Measurements from ENCODE around the gene GPR146.

GPR146 gene

GRCh38 chr7:1090236-1090635, 45.9 kb downstream of the GPR146 start:
- FAIRE-seq = no peak
- DNase-seq (ENCODE audit: insufficient read length, low spot score) = no peak

- DNase-seq (ENCODE audit: insufficient read length, low spot score) = no peak
Measured at GRCh38 chr7:1090686-1091643, 46.6 kb downstream of the GPR146 start.

DNA sequence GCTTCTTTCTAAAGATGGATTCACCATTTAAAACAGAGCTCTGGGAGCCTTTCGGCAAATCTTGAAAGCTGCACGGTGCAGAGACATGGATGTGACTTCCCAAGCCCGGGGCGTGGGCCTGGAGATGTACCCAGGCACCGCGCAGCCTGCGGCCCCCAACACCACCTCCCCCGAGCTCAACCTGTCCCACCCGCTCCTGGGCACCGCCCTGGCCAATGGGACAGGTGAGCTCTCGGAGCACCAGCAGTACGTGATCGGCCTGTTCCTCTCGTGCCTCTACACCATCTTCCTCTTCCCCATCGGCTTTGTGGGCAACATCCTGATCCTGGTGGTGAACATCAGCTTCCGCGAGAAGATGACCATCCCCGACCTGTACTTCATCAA, 47.3 kb downstream of the GPR146 start:
- no peak for FAIRE-seq
- no peak for DNase-seq (ENCODE audit: insufficient read length, low spot score)

More at GRCh38 chr7:1090686-1091643, 46.6 kb downstream of the GPR146 start:
- no peak for FAIRE-seq

- no peak for FAIRE-seq
Measured at GRCh38 chr7:1092161-1092632, 47.9 kb downstream of the GPR146 start.

GRCh38 chr7:1092806-1093501, 48.6 kb downstream of the GPR146 start:
- no peak for FAIRE-seq
- no peak for DNase-seq (ENCODE audit: insufficient read length, low spot score)

More at GRCh38 chr7:1092161-1092632, 47.9 kb downstream of the GPR146 start:
- no peak for DNase-seq (ENCODE audit: insufficient read length, low spot score)

GRCh38 chr7:1093502-1093843, 49.1 kb downstream of the GPR146 start:
- DNase-seq (ENCODE audit: insufficient read length, low spot score) = no peak
- FAIRE-seq = no peak

GRCh38 chr7:1093916-1094508, 49.7 kb downstream of the GPR146 start:
- FAIRE-seq (no peak), DNase-seq (ENCODE audit: insufficient read length, low spot score) (no peak)

GRCh38 chr7:1094870-1095269, 50.5 kb downstream of the GPR146 start:
- FAIRE-seq = no peak
- DNase-seq (ENCODE audit: insufficient read length, low spot score) = no peak

GRCh38 chr7:1095621-1096155, 51.3 kb downstream of the GPR146 start:
- no peak for FAIRE-seq

GRCh38 chr7:1096156-1097119, 52.1 kb downstream of the GPR146 start:
- DNase-seq (ENCODE audit: insufficient read length, low spot score) (no peak), FAIRE-seq (no peak)

More at GRCh38 chr7:1095621-1096155, 51.3 kb downstream of the GPR146 start:
- no peak for DNase-seq (ENCODE audit: insufficient read length, low spot score)

DNA sequence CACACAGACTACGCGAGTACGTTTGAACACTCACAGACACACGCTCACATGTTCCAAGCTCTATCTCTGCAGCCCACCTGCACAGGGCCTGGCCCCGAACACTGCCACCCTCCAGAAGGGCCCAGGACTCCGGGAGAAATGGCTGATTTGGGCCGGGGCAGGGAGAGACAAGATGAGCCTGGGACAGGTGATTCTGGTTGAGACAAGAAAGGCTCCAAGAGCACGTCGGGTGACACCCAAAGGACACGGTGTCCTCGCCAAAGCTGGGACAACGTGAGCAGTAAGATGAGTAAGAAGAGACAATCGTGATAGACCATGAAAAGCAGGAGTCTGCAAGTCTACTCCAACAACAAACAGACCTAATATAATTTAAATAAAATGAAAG, 52.8 kb downstream of the GPR146 start:
- DNase-seq (ENCODE audit: insufficient read length, low spot score) = no peak
- FAIRE-seq = no peak

GRCh38 chr7:1098243-1099153, 54.2 kb downstream of the GPR146 start:
- DNase-seq (ENCODE audit: insufficient read length, low spot score) = no peak
- no peak for FAIRE-seq

GRCh38 chr7:1099154-1099542, 54.8 kb downstream of the GPR146 start:
- FAIRE-seq = no peak

GRCh38 chr7:1099637-1100036, 55.3 kb downstream of the GPR146 start:
- FAIRE-seq (no peak), DNase-seq (ENCODE audit: insufficient read length, low spot score) (no peak)

More at GRCh38 chr7:1099154-1099542, 54.8 kb downstream of the GPR146 start:
- DNase-seq (ENCODE audit: insufficient read length, low spot score) = no peak

DNA sequence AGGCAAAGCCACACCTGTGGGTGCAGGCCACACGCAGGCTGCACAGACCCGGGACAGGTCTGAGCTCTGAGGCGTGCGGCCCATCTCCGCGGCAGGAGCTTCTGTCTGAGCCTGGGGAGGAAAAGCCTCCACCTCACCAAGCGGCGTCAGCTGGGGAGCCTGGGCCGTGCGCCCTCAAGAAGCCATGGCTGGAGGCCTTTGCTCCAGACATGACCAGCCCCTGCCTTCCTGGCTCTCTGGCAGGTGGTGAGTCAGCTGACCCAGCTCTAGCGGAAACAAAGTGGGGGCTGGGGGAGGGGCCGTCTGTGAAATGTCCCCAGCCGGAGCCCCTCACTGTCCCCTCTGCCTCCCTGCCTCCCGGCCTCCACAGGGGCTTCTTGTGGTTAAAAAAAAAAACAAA, 56.0 kb downstream of the GPR146 start:
- no peak for FAIRE-seq
- no peak for DNase-seq (ENCODE audit: insufficient read length, low spot score)

DNA sequence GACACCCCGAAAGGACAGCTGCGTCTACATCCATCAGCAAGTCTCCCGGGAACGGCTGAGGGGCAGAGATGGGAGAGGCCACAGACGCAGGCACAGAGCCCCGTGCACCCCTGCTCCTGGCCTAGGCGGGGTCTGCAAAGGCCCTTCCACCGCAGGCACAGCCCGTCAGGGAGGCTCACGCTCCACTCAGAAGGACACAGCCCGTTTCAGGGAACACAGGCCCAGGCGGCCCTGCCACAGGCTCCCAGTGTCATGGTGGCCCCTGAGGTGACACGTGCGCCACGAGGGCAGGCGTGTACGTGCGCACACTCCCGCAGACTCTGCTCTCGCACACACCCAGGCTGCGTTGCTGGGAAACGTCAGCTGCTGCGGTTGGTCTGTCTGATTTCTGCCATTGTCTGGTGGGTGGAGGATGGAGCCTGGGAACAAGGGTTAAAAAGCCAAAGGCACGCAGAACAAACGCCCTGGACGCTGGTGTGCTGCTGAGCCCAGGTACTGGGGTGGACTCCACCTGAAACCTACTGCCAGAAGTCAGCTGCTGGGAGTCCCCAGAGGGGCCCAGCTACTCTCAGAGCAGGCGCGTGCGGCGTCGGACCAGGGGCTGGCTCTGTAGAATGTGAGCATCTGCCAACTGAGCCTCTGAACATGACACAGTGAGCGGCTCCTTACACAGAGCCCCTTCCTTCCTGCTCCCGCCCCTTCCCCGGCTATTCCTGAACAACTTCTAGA, 56.7 kb downstream of the GPR146 start:
- no peak for FAIRE-seq
- DNase-seq (ENCODE audit: insufficient read length, low spot score) = no peak

- DNase-seq (ENCODE audit: insufficient read length, low spot score) (no peak), FAIRE-seq (no peak)
Measured at GRCh38 chr7:1101563-1102431, 57.5 kb downstream of the GPR146 start.

All from GM19239 (cell line).